Measurements from ENCODE around the gene NDUFV3.
"Not testable (repeated sequence)": the region's sequence is repeated elsewhere in the genome, so short reads cannot be mapped to it uniquely, and the experiment has no call there.

- TF ChIP-seq POLR2A (IDR thresholded peaks at IDR 0.05); CTCF (IDR thresholded peaks at IDR 0.05 in 8 of 11, conservative IDR thresholded peaks at IDR 0.05 in 3 of 11): not testable (repeated sequence)
Measured at GRCh38 chr21:42875811-42876210, 17.3 kb upstream of the NDUFV3 start.

Measured in spleen (tissue), 7 donors.